Amygdala (tissue), 56 donors: Measurements from ENCODE around the gene DIPK1B.
"Not testable (repeated sequence)": the region's sequence is repeated elsewhere in the genome, so short reads cannot be mapped to it uniquely, and the experiment has no call there.

Source experiments
- DNase-seq, 56 donors: peaks; one replicate each; lab custom pipeline; 2025; lab: John Stamatoyannopoulos, UW

DIPK1B gene

GRCh38 chr9:136697146-136697820 is 15.1 kb upstream of the DIPK1B start:
- no peak for DNase-seq

GRCh38 chr9:136697821-136698526 is 14.4 kb upstream of the DIPK1B start:
- no peak for DNase-seq

- no peak for DNase-seq
Observed at GRCh38 chr9:136698635-136699246, 13.6 kb upstream of the DIPK1B start.

GRCh38 chr9:136700304-136700703 is 12.1 kb upstream of the DIPK1B start:
- DNase-seq: no peak

- DNase-seq: no peak
Observed at GRCh38 chr9:136700959-136701667, 11.3 kb upstream of the DIPK1B start.

DNA sequence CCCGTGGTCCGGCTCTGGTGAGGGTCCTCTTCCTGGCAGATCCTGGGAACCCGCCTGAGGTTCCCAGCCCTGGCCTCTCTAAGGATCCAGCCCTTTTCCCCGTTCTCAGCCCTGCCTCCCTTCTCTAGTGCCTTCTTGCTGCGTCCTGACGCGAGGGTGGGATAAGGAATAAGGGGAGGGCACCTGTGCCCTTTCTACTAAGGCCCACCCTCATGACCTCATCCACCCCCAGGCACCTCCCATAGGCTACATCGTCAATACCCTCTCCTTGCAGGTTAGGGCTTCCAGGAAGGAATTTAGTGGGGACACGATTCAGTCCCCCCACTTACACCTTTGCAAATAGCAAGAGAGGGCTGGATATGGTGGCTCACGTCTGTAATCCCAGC is 10.7 kb upstream of the DIPK1B start:
- no peak for DNase-seq

- DNase-seq: no peak
Observed at GRCh38 chr9:136703276-136703860, 9.0 kb upstream of the DIPK1B start.

DNA sequence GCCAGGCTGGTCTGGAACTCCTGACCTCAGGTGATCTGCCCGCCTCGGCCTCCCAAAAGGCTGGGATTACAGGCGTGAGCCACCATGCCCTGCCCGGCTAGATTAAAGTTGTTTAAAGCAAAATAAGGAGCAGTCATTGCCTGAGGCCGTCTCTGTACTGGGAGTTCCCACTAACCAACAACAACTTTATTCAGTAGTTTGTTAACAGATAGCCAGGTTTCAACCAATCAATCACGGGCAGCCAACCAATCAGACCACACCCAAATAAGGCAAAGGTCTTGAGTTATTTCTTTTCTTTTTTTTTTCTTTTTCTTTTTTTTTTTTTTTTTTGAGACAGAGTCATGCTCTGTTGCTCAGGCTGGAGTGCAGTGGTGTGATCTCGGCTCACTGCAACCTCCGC is 7.6 kb upstream of the DIPK1B start:
- not testable (repeated sequence) for DNase-seq

- no peak for DNase-seq
Observed at GRCh38 chr9:136705564-136705963, 6.8 kb upstream of the DIPK1B start.

DNA sequence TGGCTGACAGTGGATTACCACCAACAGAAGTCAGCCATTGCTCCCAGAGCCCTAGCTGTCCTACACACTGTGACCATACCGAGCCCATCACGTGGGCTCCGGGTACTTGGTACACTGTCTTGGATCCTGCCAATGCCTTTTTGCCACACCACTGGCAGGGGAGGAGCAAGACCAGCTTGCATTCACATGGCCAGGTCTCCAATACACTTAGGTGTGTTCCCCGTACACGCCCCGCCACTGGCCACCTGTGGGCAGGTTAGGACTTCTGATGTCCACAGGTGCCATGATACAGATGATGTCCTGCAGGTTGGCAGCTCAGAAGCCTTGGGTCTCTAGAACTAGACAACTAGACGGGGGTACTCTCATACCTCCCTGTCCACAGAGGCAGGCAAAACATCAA is 5.4 kb upstream of the DIPK1B start:
- no peak for DNase-seq

GRCh38 chr9:136707849-136708517 is 4.4 kb upstream of the DIPK1B start:
- no peak for DNase-seq

GRCh38 chr9:136709454-136710109 is 2.8 kb upstream of the DIPK1B start:
- no peak for DNase-seq

DNA sequence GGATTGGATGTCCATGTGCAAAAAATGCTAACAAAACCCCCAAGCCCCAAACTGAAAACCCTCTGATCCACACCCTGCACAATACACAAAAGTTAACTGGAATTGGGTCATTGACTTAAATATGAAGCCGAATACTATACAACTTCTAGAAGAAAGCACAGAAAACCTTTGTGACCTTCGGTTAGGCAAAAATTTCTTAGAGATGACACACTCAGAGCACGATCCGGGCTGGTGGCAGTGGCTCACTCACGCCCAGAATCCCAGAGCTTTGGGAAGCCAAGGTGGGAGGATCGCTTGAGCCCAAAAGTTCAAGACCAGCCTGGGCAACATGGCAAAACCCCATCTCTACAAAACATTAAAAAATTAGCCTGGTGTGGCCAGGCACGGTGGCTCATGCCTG is 1.8 kb upstream of the DIPK1B start:
- DNase-seq: no peak

DNA sequence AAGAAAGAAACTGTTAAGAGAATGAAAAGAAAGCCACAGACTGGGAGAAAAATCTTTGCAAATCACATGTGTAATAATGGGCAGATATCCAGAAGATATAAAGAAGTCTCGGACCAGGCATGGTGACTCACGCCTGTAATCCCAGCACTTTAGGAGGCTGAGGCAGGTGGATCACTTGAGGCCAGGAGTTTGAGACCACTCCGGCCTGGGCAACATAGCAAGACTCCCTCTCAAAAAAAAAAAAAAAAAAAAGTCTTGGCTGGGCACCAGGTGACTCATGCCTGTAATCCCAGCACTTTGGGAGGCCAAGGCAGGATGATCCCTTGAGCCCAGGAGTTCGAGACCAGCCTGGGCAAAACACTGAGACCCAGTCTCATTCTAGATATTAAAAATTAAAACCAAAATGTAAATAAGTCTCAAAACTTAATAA is 1.1 kb upstream of the DIPK1B start:
- DNase-seq: not testable (repeated sequence)

DNA sequence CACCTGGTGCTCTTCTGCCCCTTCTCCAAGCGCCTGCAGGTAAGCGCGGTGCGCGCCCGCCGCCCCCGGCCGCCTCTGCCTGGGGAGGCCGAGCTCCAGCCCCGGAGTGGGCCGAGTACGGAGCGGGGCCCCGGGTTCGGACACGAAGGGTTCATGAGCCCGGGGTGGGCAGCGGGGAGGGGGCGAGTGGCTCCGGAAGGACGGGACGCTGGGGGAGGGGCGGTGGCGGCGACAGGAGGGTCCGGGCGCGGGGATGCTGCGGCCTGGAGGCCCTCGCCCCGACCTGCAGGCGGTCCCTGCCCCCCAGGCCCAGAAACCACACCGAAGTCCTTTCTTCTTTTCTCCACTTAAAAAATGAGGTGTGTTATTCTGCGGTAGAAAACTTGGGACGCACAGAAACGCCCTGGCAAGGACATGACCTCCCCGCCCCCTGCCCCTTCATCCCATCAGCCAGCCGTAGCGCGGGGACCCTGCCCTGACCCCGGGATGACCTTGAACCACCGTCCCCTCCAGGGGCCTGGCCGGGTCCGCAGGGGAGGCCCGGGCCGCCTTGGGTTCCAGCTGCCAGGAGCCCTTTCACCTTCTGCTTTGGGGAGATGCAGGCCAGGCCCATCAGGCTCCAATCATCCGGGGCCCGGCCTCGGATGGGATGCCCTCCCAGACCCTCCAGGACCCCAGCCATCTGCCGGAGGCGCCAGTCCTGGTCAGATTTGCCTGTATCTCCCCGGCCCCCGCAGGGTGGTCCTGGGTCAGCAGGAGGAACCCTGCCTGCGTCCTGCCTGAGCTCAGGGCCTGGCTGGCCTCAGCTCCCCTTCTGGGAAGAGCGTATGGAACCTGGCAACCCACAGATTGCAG is 545 bp downstream of the DIPK1B start:
- DNase-seq: no peak

DNA sequence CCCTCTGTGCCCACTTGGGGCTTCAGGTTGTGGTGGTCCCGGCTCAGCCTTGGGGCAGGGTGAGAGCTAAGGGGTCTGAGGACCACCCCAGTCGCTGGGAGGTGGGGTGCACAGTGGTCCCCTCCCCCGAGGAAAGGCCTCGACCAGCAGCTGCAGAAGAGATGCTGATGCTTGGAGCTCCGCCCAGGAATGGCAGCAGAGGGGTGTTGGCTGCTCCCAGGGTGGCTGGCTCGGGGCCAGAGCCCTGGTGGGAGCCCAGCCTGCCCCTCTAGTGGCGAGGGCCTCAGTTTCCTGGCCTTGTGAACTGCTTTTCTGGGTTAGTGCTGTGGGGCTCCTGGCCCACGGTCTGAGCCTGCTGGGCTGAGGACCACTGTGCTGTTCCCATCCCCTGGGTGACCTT is 1.2 kb downstream of the DIPK1B start:
- DNase-seq: peak in 3 of 56 donors; percentile 7 to 34 (median 10)

- DNase-seq: no peak
Observed at GRCh38 chr9:136714096-136714892, 1.9 kb downstream of the DIPK1B start.

- DNase-seq: no peak
Observed at GRCh38 chr9:136714893-136715274, 2.5 kb downstream of the DIPK1B start.
